BE2C (cell line): ENCODE data around the gene POU6F2.

ENCODE experiments used
- DNase-seq: peaks from one replicate; pipeline ENCODE4 v3.0.0-alpha.2; 2020
- H3K27me3 ChIP-seq: fragments of 250-450 bp; sonication (Bioruptor Pico); 2 replicates; pipeline ENCODE4 v1.5.1; 2020; ENCODE audit warnings: mild to moderate bottlenecking
- H3K36me3 ChIP-seq: fragments of 250-450 bp; sonication (Bioruptor Pico); 2 replicates; pipeline ENCODE4 v1.5.1; 2020; ENCODE audit warnings: mild to moderate bottlenecking
- H3K4me1 ChIP-seq: fragments of 250-450 bp; sonication (Bioruptor Pico); 2 replicates; pipeline ENCODE4 v1.5.1; 2020
- H3K4me3 ChIP-seq: 2 replicates; pipeline ENCODE4 v1.5.1; 2011; ENCODE audit warnings: low read depth, low read length
- H3K9me3 ChIP-seq: fragments of 250-450 bp; sonication (Bioruptor Pico); 2 replicates; pipeline ENCODE4 v1.5.1; 2020
- CTCF ChIP-seq: IDR thresholded peaks from 2 replicates; pipeline ENCODE4 v1.5.1; 2012; ENCODE audit warnings: mild to moderate bottlenecking, low read depth, low read length

Gene POU6F2

DNA sequence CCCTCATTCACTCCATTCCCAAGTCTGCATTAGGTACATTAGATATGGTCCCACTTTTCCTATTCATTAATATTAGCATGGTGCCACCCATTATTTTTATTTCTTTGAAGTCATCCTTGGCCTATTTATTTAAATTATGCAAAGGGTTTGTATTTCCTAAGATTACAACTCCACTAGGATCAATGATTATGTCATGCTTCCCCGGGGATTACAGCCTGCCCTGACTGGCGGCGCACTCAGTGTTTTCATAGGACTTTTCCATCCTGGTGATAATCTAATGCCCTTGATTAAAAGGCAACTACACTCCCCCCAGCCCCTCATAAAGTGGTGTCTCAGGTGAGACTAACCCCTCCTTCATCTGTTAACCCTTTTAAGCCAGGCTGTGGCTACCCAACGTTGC is 187.2 kb downstream of the POU6F2 start:
- Histone ChIP-seq H3K4me1 (no peaks in the 10 kb centered on the region), H3K36me3 (no peaks in the 10 kb centered on the region), H3K27me3 (0 out of 2 replicates have a peak, but pooled peaks cover 6% of the 10 kb centered on the region), H3K4me3 (no peak overlapping the region), H3K9me3 (no peaks in the 10 kb centered on the region)
- no peak for DNase-seq
- TF ChIP-seq CTCF: no peak

DNA sequence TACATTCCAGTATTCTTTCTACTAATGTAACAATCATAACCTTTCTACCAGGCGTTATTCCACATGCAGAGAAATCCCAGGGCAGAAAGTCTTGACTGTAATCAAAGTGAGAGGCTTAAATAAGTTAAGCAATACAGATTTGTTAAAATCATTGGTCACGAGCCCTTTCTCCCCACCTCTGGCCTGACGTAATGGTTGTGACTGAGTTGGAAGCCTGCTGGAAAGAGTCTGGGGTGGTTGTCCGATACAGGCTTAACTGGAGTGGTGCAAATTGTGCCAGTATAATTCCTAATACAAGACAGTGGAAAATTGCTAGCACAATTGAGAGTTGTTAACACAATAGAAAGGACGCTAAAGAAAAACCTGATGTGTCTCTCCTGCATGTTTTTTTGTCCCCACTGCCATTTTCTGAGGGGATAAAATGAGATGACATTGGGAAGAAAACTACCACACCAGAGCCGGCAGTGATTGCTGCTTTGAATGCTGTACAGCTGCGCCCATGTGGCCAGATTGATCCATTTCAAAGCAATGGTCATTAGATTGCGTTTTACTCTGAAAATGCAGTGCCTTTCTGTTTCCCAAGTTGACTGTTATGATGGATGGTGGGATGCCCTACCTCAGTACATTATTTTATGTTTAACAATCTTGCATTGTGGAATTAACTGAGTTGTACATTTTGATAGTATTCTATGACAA is 190.8 kb downstream of the POU6F2 start:
- H3K27me3 ChIP-seq: no peaks in the 10 kb centered on the region
- no peak for TF ChIP-seq CTCF
- H3K4me3 ChIP-seq: no peak overlapping the region
- no peaks in the 10 kb centered on the region for H3K36me3 ChIP-seq
- no peak for DNase-seq
- H3K9me3 ChIP-seq: no peaks in the 10 kb centered on the region
- H3K4me1 ChIP-seq: no peaks in the 10 kb centered on the region

GRCh38 chr7:39172137-39172536 is 194.4 kb downstream of the POU6F2 start:
- TF ChIP-seq CTCF: no peak
- H3K9me3 ChIP-seq: no peaks in the 10 kb centered on the region
- H3K4me3 ChIP-seq: no peak overlapping the region
- no peaks in the 10 kb centered on the region for H3K36me3 ChIP-seq
- no peak for DNase-seq
- H3K4me1 ChIP-seq: no peaks in the 10 kb centered on the region
- no peaks in the 10 kb centered on the region for H3K27me3 ChIP-seq

DNA sequence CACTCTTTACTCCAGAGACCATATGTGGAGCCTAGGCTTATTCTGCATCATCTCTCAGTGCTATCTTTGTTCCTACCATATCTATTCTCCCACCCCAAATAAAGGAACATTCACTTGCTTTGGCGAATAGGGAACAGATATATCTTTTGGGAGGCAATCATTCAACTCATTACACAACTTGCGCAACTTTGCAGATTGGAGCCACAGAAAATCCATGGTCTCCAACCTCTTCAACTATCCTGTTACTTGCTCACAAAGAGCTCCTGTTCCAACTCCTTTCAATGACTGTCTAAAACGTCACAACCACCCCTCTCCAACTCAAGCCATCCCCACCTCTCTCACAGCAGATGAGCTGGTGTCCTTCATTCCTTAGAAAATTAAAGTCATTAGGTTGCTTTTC is 203.7 kb downstream of the POU6F2 start:
- no peak for TF ChIP-seq CTCF
- H3K36me3 ChIP-seq: no peaks in the 10 kb centered on the region
- H3K9me3 ChIP-seq: no peaks in the 10 kb centered on the region
- H3K4me1 ChIP-seq: no peaks in the 10 kb centered on the region
- no peak for DNase-seq
- no peak overlapping the region for H3K4me3 ChIP-seq
- no peaks in the 10 kb centered on the region for H3K27me3 ChIP-seq

DNA sequence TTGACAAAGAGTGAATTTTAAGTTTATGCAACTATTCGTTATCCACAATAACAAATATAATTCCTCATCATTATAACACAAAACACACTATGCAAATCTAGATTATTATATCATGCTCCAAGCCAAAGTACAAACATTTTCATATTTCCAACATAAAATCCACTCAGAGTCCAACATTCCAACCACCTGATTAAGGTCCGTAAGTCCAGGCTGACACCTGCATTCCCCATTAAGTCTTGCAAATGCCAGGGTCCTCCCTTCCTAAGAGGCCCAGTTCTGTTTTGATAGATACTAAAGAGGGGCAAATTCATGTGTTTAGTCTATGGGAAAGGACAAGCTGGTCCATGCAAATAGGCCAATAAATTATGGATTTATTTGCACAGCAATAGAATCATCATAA is 206.1 kb downstream of the POU6F2 start:
- Histone ChIP-seq H3K4me3 (no peak overlapping the region), H3K27me3 (no peaks in the 10 kb centered on the region; the same call in 1 of the 2 replicates), H3K4me1 (no peaks in the 10 kb centered on the region), H3K36me3 (no peaks in the 10 kb centered on the region), H3K9me3 (no peaks in the 10 kb centered on the region)
- no peak for DNase-seq
- no peak for TF ChIP-seq CTCF

- no peak overlapping the region for H3K4me3 ChIP-seq
- no peaks in the 10 kb centered on the region for H3K36me3 ChIP-seq
- H3K9me3 ChIP-seq: no peaks in the 10 kb centered on the region
- H3K27me3 ChIP-seq: no peaks in the 10 kb centered on the region; the same call in 1 of the 2 replicates
- no peaks in the 10 kb centered on the region for H3K4me1 ChIP-seq
- no peak for DNase-seq
- no peak for TF ChIP-seq CTCF
These were observed 206.7 kb downstream of the POU6F2 start for GRCh38 chr7:39184391-39184790.
